Smooth muscle cell (in vitro differentiated cells): ENCODE data around the gene CUL5. TPM values are rescaled to one million over a fixed set of nuclear protein-coding genes. Genes with fewer than 3 reads are reported as not detected.
A peak's percentile ranks its signal among the peaks of the same experiment; 100 is the strongest.

ENCODE experiments used
- DNase-seq: peaks from one replicate; lab custom pipeline; 2025; ENCODE audit not compliant: unreplicated experiment; lab: John Stamatoyannopoulos, UW
- H2AFZ ChIP-seq: fragments of 200-600 bp; sonication (generic); 2 replicates; pipeline ENCODE4 v1.6.0; 2016; ENCODE audit warnings: antibody characterized with exemption, low read depth, mild to moderate bottlenecking
- H3F3A ChIP-seq: fragments of 200-600 bp; sonication (generic); 2 replicates; pipeline ENCODE4 v1.6.0; 2017; ENCODE audit warnings: antibody characterized with exemption, low read depth
- H3K27ac ChIP-seq: fragments of 200-600 bp; sonication (generic); 2 replicates; pipeline ENCODE4 v1.5.1; 2016; ENCODE audit warnings: low read depth, mild to moderate bottlenecking
- H3K27me3 ChIP-seq: fragments of 200-600 bp; sonication (generic); 2 replicates; pipeline ENCODE4 v1.6.1; 2016; ENCODE audit warnings: low read depth, mild to moderate bottlenecking
- H3K36me3 ChIP-seq: fragments of 200-600 bp; sonication (generic); 2 replicates; pipeline ENCODE4 v1.5.1; 2016; ENCODE audit warnings: low read depth
- H3K4me1 ChIP-seq: fragments of 200-600 bp; sonication (generic); 2 replicates; pipeline ENCODE4 v1.5.1; 2016; ENCODE audit warnings: low read depth
- H3K4me2 ChIP-seq: fragments of 200-600 bp; sonication (generic); 2 replicates; pipeline ENCODE4 v1.6.0; 2016; ENCODE audit warnings: mild to moderate bottlenecking
- H3K4me3 ChIP-seq: fragments of 200-600 bp; sonication (generic); 2 replicates; pipeline ENCODE4 v1.5.1; 2016; ENCODE audit warnings: mild to moderate bottlenecking
- H3K79me2 ChIP-seq: fragments of 200-600 bp; sonication (generic); 2 replicates; pipeline ENCODE4 v1.6.0; 2016; ENCODE audit warnings: low read depth, mild to moderate bottlenecking
- H3K9ac ChIP-seq: fragments of 200-600 bp; sonication (generic); 2 replicates; pipeline ENCODE4 v1.6.0; 2016; ENCODE audit warnings: low read depth
- H3K9me3 ChIP-seq: fragments of 200-600 bp; sonication (generic); replicated peaks from 2 replicates; pipeline ENCODE4 v1.5.1; 2016; ENCODE audit warnings: low read depth
- H4K20me1 ChIP-seq: fragments of 200-600 bp; sonication (generic); 2 replicates; pipeline ENCODE4 v1.6.0; 2016; ENCODE audit warnings: low read depth
- CTCF ChIP-seq: fragments of 200-600 bp; sonication (generic); IDR thresholded peaks from 2 replicates; pipeline ENCODE4 v1.5.1; 2017; ENCODE audit warnings: borderline replicate concordance, mild to moderate bottlenecking, antibody characterized with exemption; ENCODE audit not compliant: insufficient read depth, poor library complexity, severe bottlenecking
- WGBS: methylation state at CpG from one replicate; pipeline ENCODE4 v1.1.7; 2016; ENCODE audit warnings: low lambda C conversion rate; 5-methylcytosine and 5-hydroxymethylcytosine counted together
- polyA plus RNA-seq: library from polyadenylated mRNA; unstranded; fragments of >200 nt; fragmentation: Nextera tagmentation; extraction: Ambion mirVana; gene quantifications from 2 replicates; pipeline ENCODE4 v1.2.1, GENCODE V29; 2016
- total RNA-seq: library from RNA; depleted of rRNA; stranded (reverse); fragments of >200 nt; gene quantifications from 2 replicates; pipeline ENCODE4 v1.2.3, GENCODE V29; 2014

CUL5 gene
- 45.0 and 64.4 TPM in 2 replicates for total RNA-seq
- polyA plus RNA-seq, result 20.8 and 27.1 TPM in 2 replicates

- H2AFZ ChIP-seq, result peak within 1 kb of the TSS; percentile 99
- peak within 1 kb of the TSS; percentile 86 for H3K4me2 ChIP-seq
- peak; percentile 77 for TF ChIP-seq CTCF
- H3K4me3 ChIP-seq, result peak within 1 kb of the TSS; percentile 77
- no peaks in the 10 kb centered on the region for H3K27me3 ChIP-seq
- H3K27ac ChIP-seq, result peak within 1 kb of the TSS; percentile 97
- no peaks in the 10 kb centered on the region for H3K36me3 ChIP-seq
- DNase-seq, result peak; percentile 84
- peaks cover 3% of the 10 kb centered on the region for H3F3A ChIP-seq
- H3K79me2 ChIP-seq, result peaks cover 48% of the 10 kb centered on the region
- H3K9me3 ChIP-seq, result no peaks in the 10 kb centered on the region
- peaks cover 18% of the 10 kb centered on the region for H3K4me1 ChIP-seq
- H4K20me1 ChIP-seq, result peaks cover 31% of the 10 kb centered on the region
- WGBS, result 2% methylated on average over 70 of the region's 72 CpGs
- peak within 1 kb of the TSS; percentile 100 for H3K9ac ChIP-seq
Observed at GRCh38 chr11:108008656-108009496, at the start of gene CUL5. CUL5 (plus strand) TSS chr11:108008898; CDS start chr11:108009349, 451 bp downstream.

- Histone ChIP-seq H3K4me3 (no peak overlapping the region), H4K20me1 (no peaks in the 10 kb centered on the region), H3K4me2 (no peak overlapping the region), H3K79me2 (no peaks in the 10 kb centered on the region), H3K9ac (no peak overlapping the region), H3K36me3 (no peaks in the 10 kb centered on the region), H3K4me1 (no peaks in the 10 kb centered on the region), H3K9me3 (no peaks in the 10 kb centered on the region), H3K27me3 (no peaks in the 10 kb centered on the region), H3F3A (no peaks in the 10 kb centered on the region), H3K27ac (no peak overlapping the region), H2AFZ (no peak overlapping the region)
- WGBS, result 90% methylated on average over 3 of the region's 3 CpGs
- TF ChIP-seq CTCF, result no peak
- no peak for DNase-seq
Observed at GRCh38 chr11:107961480-107961879, 47.2 kb upstream of the CUL5 start.

GRCh38 chr11:107962181-107962580 is 46.5 kb upstream of the CUL5 start:
- no peak overlapping the region for H2AFZ ChIP-seq
- TF ChIP-seq CTCF, result no peak
- H4K20me1 ChIP-seq, result no peaks in the 10 kb centered on the region
- no peaks in the 10 kb centered on the region for H3K9me3 ChIP-seq
- H3K27ac ChIP-seq, result no peak overlapping the region
- H3K36me3 ChIP-seq, result no peaks in the 10 kb centered on the region
- DNase-seq, result no peak
- H3K79me2 ChIP-seq, result no peaks in the 10 kb centered on the region
- H3F3A ChIP-seq, result no peaks in the 10 kb centered on the region
- H3K9ac ChIP-seq, result no peak overlapping the region
- H3K27me3 ChIP-seq, result no peaks in the 10 kb centered on the region
- H3K4me2 ChIP-seq, result no peak overlapping the region
- H3K4me3 ChIP-seq, result no peak overlapping the region
- 94% methylated on average over 1 of the region's 1 CpG for WGBS
- no peaks in the 10 kb centered on the region for H3K4me1 ChIP-seq
